Activated B cell treated with CpG ODN at 0.5 μM for 24 hours (primary cell): Measurements from ENCODE around the gene TWNK. TPM values are rescaled to one million over a fixed set of nuclear protein-coding genes. Genes with fewer than 3 reads are reported as not detected.
A peak's percentile ranks its signal among the peaks of the same experiment; 100 is the strongest.

Source experiments
- ATAC-seq: fragments of 200-7000 bp; cut with Tn5 transposase; one replicate; pipeline ENCODE4 v1.10.0; 2021; ENCODE audit warnings: low read depth, mild to moderate bottlenecking, moderate library complexity
- CTCF ChIA-PET: fragments of 350-600 bp; sonication (Branson Sonifier 250); formaldehyde crosslinking; loops from one replicate; lab custom pipeline; 2021; ENCODE audit warnings: antibody characterized with exemption; lab: Charles Lee
- POLR2A ChIA-PET: fragments of 350-600 bp; sonication (Branson Sonifier 250); formaldehyde crosslinking; loops from one replicate; lab custom pipeline; 2021; ENCODE audit warnings: antibody characterized with exemption; lab: Charles Lee
- DNase-seq: peaks from one replicate; pipeline ENCODE4 v3.0.0; 2022
- H3K27ac Mint-ChIP-seq: one replicate; pipeline ENCODE4 v1.8.0; 2020; ENCODE audit warnings: mixed read lengths
- H3K27me3 Mint-ChIP-seq: one replicate; pipeline ENCODE4 v1.8.0; 2021; ENCODE audit warnings: mixed read lengths
- H3K36me3 Mint-ChIP-seq: one replicate; pipeline ENCODE4 v1.8.0; 2021; ENCODE audit warnings: low read depth, mixed read lengths
- H3K4me1 Mint-ChIP-seq: one replicate; pipeline ENCODE4 v1.8.0; 2021; ENCODE audit warnings: mixed read lengths
- H3K4me3 Mint-ChIP-seq: one replicate; pipeline ENCODE4 v1.8.0; 2020; ENCODE audit warnings: mild to moderate bottlenecking, mixed read lengths
- H3K9me3 Mint-ChIP-seq: one replicate; pipeline ENCODE4 v1.8.0; 2020; ENCODE audit warnings: mixed read lengths
- intact Hi-C: fragments of 100-400 bp; cut with micrococcal nuclease; formaldehyde crosslinking; loops from one replicate; pipeline ENCODE4 v1.15.1; 2024
- total RNA-seq: library from RNA; stranded (reverse); gene quantifications from 2 replicates; pipeline ENCODE4 v1.2.3, GENCODE V29; 2022
- TF ChIP-seq, protein P1 (sequence below): fragments of 200-600 bp; IDR thresholded peaks from one replicate; pipeline ENCODE4 v1.8.0; 2022; ENCODE audit warnings: antibody characterized with exemption, mild to moderate bottlenecking

The TWNK gene
- total RNA-seq, 1 donor from 2014 or later, result 19.2 TPM

DNA sequence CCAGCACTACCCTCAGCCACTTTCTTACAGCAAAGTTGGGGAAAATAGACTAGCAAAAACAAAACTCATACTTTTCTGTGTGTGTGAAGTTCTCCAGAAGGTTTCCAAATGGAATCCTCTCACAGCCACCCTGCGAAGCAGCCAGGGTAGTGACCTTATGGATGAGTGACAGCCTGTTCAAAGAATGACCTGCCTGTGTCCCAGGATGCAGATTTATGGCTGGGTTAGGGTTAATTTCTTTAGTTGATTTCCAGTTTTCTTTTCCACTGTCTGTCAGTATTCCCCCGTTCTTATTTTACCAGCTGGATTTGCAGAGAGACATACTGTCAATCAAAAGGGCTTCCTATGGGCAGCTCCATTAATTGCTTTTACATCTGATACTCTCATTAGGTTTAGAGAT, 20.5 kb upstream of the TWNK start:
- CTCF ChIA-PET, result interaction anchor here (0.9 to 1.6 kb wide), 2 partner anchors 11 to 49 kb away, joined by 3 to 4 read pairs; no protein-coding TSS in a partner anchor
- POLR2A ChIA-PET, result interaction anchor here (1.1 kb wide), 1 partner anchor 64 kb away, joined by 6 read pairs; the partner anchor contains the start of genes PDZD7 and SFXN3

GRCh38 chr10:100967332-100967731, 20.0 kb upstream of the TWNK start:
- H3K4me3 Mint-ChIP-seq, result no peak overlapping the region
- CTCF ChIA-PET, result no interaction called here
- DNase-seq (no peak), ATAC-seq (no peak)
- POLR2A ChIA-PET, result interaction anchor here (1.1 kb wide), 1 partner anchor 64 kb away, joined by 6 read pairs; the partner anchor contains the start of genes PDZD7 and SFXN3
- TF ChIP-seq, protein P1, sequence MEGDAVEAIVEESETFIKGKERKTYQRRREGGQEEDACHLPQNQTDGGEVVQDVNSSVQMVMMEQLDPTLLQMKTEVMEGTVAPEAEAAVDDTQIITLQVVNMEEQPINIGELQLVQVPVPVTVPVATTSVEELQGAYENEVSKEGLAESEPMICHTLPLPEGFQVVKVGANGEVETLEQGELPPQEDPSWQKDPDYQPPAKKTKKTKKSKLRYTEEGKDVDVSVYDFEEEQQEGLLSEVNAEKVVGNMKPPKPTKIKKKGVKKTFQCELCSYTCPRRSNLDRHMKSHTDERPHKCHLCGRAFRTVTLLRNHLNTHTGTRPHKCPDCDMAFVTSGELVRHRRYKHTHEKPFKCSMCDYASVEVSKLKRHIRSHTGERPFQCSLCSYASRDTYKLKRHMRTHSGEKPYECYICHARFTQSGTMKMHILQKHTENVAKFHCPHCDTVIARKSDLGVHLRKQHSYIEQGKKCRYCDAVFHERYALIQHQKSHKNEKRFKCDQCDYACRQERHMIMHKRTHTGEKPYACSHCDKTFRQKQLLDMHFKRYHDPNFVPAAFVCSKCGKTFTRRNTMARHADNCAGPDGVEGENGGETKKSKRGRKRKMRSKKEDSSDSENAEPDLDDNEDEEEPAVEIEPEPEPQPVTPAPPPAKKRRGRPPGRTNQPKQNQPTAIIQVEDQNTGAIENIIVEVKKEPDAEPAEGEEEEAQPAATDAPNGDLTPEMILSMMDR, result no peak
- H3K27ac Mint-ChIP-seq, result no peak overlapping the region
- peaks cover 15% of the 10 kb centered on the region for H3K36me3 Mint-ChIP-seq
- H3K4me1 Mint-ChIP-seq, result peaks cover 11% of the 10 kb centered on the region
- intact Hi-C loops, result no loop called here
- H3K27me3 Mint-ChIP-seq, result no peaks in the 10 kb centered on the region
- no peaks in the 10 kb centered on the region for H3K9me3 Mint-ChIP-seq

More for the DNA sequence above, 20.5 kb upstream of the TWNK start:
- TF ChIP-seq, protein P1, result no peak
- DNase-seq (no peak), ATAC-seq (no peak)
- H3K27ac Mint-ChIP-seq, result no peak overlapping the region
- no peak overlapping the region for H3K4me3 Mint-ChIP-seq
- H3K27me3 Mint-ChIP-seq, result no peaks in the 10 kb centered on the region
- peaks cover 19% of the 10 kb centered on the region for H3K36me3 Mint-ChIP-seq
- intact Hi-C loops, result no loop called here
- H3K9me3 Mint-ChIP-seq, result no peaks in the 10 kb centered on the region
- H3K4me1 Mint-ChIP-seq, result peaks cover 11% of the 10 kb centered on the region

GRCh38 chr10:100968062-100968736, 19.1 kb upstream of the TWNK start:
- TF ChIP-seq, protein P1, result no peak
- intact Hi-C loops, result loop anchor here (2.0 kb wide), 1 partner anchor 19 kb away; the partner anchor contains the start of genes MRPL43 and TWNK
- CTCF ChIA-PET, result interaction anchor here (1.1 kb wide), 1 partner anchor 17 kb away, joined by 4 read pairs; no protein-coding TSS in a partner anchor
- Mint-ChIP-seq H3K27me3 (no peaks in the 10 kb centered on the region), H3K9me3 (no peaks in the 10 kb centered on the region), H3K4me3 (peak overlapping the region; percentile 55), H3K36me3 (peaks cover 6% of the 10 kb centered on the region), H3K27ac (no peak overlapping the region), H3K4me1 (peaks cover 11% of the 10 kb centered on the region)
- POLR2A ChIA-PET, result interaction anchor here (0.6 to 1.1 kb wide), 2 partner anchors 24 to 63 kb away, joined by 6 to 10 read pairs; partner anchors contain the start of genes PDZD7 and SFXN3
- DNase-seq, result no peak
- ATAC-seq, result no peak

- Mint-ChIP-seq H3K4me1 (peaks cover 11% of the 10 kb centered on the region), H3K27ac (no peak overlapping the region), H3K27me3 (no peaks in the 10 kb centered on the region), H3K36me3 (peaks cover 5% of the 10 kb centered on the region), H3K4me3 (peak overlapping the region; percentile 55), H3K9me3 (no peaks in the 10 kb centered on the region)
- TF ChIP-seq, protein P1, result no peak
- intact Hi-C loops, result loop anchor here (1.0 to 2.0 kb wide), 3 partner anchors 18 to 44 kb away; partner anchors contain the start of genes MRPL43 and TWNK
- ChIA-PET CTCF (interaction anchor here (1.1 kb wide), 1 partner anchor 17 kb away, joined by 4 read pairs; no protein-coding TSS in a partner anchor), POLR2A (interaction anchor here (0.6 kb wide), 1 partner anchor 23 kb away, joined by 10 read pairs; no protein-coding TSS in a partner anchor)
- DNase-seq (no peak), ATAC-seq (no peak)
These were observed 18.5 kb upstream of the TWNK start for GRCh38 chr10:100968863-100969186.
